ENCODE measurements around the gene PIM2. TPM values are rescaled to one million over a fixed set of nuclear protein-coding genes. Genes with fewer than 3 reads are reported as not detected.

Gene PIM2
- total and polyA plus RNA-seq, 8 donors = 1.3 to 8.6 (median 2.9) TPM

DNA sequence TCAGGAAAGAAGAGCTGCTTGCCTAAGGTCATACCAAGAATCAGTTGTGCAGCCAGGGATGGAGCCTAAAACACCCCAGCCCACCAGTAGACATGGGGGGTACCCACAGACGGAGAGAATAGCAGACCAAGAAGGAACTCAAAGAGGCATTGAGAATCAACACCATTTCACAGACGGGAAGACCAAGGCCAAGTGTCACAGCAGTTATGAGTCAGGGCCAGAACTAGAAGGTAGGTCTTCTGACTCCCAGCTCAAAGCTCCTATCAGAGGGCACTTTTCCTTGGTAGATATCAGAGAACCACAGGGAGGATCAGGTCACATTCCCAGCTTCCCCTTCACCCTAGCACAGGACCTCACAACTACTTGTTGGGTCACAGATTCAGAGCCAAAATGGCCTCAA lies 24.1 kb upstream of the PIM2 start:
- TF ChIP-seq, protein P1, sequence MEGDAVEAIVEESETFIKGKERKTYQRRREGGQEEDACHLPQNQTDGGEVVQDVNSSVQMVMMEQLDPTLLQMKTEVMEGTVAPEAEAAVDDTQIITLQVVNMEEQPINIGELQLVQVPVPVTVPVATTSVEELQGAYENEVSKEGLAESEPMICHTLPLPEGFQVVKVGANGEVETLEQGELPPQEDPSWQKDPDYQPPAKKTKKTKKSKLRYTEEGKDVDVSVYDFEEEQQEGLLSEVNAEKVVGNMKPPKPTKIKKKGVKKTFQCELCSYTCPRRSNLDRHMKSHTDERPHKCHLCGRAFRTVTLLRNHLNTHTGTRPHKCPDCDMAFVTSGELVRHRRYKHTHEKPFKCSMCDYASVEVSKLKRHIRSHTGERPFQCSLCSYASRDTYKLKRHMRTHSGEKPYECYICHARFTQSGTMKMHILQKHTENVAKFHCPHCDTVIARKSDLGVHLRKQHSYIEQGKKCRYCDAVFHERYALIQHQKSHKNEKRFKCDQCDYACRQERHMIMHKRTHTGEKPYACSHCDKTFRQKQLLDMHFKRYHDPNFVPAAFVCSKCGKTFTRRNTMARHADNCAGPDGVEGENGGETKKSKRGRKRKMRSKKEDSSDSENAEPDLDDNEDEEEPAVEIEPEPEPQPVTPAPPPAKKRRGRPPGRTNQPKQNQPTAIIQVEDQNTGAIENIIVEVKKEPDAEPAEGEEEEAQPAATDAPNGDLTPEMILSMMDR (IDR thresholded peaks at IDR 0.05) = no peak
- DNase-seq (no peak), ATAC-seq (no peak), FAIRE-seq (no peak)
- H3K36me3 ChIP-seq = no peaks in the 10 kb centered on the region
- intact Hi-C loops (cut with DNase I) = no loop called here
- WGBS, 2 donors = 63 to 80% methylated on average over 2 of the region's 2 CpGs
- no peak overlapping the region for H3K4me3 ChIP-seq
- no peaks in the 10 kb centered on the region for H3K27me3 ChIP-seq
- peaks cover 0 to 3% (median 0%) of the 10 kb centered on the region in 3 donors for H3K4me1 ChIP-seq
- no peaks in the 10 kb centered on the region for H3K9me3 ChIP-seq
- no peak overlapping the region for H3K27ac ChIP-seq

DNA sequence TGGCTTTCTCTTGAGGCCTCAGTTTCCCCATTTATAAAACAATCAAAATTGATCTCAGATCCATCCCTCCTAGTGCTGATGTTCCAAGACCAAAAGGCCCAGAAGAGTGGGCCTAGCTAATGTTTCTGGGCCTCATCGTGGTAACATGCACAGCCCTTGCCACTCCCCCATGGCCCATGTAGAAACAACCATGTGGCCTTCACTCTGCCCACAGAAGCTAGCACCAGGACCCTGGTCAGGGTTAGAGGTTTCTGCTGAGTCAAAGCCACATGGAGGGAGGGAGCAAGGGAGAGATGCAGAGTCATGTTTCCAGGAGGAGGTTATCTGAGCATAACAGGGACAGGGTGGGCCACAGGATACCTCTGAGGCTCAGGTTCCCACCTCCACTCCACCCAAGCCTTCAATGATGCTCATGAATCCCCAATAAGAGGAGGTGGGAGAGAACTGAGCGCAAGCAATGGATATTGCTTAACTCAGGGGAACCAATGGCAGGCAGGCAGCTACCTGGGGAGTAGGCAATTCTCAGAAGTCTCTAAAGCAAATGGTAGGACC lies 21.7 kb upstream of the PIM2 start:
- Histone ChIP-seq H3K9me3 (no peaks in the 10 kb centered on the region), H3K36me3 (no peaks in the 10 kb centered on the region), H3K27me3 (no peaks in the 10 kb centered on the region), H3K27ac (no peak overlapping the region), H3K4me3 (no peak overlapping the region), H3K4me1 (peaks cover 0 to 3% (median 0%) of the 10 kb centered on the region in 3 donors)
- intact Hi-C loops (cut with DNase I) = no loop called here
- DNase-seq (no peak), ATAC-seq (no peak), FAIRE-seq (no peak)
- TF ChIP-seq, protein P1 (IDR thresholded peaks at IDR 0.05) = no peak
- 76 to 86% methylated on average over 2 of the region's 2 CpGs for WGBS, 2 donors

DNA sequence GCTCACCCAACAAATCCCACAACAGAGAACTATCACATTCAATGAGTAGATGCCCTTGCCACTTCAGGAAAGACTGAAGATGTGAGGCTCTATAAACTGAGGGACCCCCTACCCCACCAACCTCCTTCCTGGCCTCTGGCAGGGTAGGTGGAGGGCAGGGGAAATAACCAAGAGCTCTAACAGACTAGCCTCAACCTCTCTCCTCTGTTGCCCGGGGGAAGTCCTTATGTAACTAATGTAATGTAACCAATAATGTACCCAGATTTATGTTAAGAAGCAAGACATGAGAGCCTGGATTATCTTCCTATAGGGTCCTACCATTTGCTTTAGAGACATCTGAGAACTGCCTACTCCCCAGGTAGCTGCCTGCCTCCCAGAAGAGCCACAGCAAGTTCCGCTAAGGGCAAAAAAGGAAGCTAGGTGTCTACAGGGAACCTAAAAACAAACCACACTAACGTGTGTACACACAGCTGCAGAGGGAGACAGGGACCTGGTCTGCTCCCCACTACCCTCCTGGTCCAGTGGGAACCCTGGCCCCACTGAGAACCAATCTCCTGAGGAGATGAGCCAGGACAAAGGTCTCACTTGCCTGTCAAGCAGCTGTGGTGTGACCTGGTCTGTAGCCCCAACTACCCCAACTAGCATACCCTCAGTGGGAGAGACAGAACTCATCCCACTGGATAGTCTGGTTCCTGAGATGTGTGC lies 20.9 kb upstream of the PIM2 start:
- peaks cover 0 to 3% (median 0%) of the 10 kb centered on the region in 3 donors for H3K4me1 ChIP-seq
- no peak overlapping the region for H3K27ac ChIP-seq

DNA sequence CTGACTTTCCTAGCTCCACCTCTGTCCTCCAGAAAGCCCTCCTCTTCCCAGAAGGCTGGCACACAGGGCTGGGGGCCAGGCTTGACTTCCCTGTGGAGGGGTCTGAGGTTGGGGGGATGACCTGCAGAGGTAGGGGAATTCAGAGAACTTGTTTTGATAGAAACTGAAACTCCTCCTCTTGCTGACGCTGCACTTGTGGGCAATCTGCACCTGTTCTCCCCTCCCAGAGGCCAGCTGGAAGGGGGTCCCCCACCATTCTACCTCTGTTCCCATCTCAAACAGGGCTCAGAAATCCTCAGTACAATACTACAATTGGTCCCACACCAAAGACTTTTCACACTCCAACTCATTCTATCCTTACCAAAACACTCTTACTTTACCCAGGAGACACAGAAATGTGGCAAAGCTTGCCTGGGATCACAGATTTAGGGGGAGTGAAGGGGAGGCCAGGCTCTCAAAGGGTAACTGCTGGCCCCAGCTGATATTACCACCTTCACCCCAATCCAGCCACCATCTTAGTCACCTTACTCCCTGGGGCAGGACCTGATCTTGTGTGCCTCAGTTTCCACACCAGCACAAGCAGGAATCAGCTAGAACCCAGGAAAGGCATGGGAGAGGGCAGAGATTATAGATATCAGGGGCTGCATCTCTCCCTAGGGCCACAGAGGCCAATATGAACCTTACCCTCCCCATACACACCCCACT lies 20.0 kb upstream of the PIM2 start:
- intact Hi-C loops (cut with DNase I) = no loop called here
- DNase-seq (no peak), ATAC-seq (no peak), FAIRE-seq (no peak)
- Histone ChIP-seq H3K4me1 (peaks cover 0 to 3% (median 0%) of the 10 kb centered on the region in 3 donors), H3K27ac (no peak overlapping the region), H3K9me3 (no peaks in the 10 kb centered on the region), H3K4me3 (no peak overlapping the region), H3K27me3 (no peaks in the 10 kb centered on the region), H3K36me3 (peaks cover 0 to 2% (median 0%) of the 10 kb centered on the region in 3 donors)
- TF ChIP-seq, protein P1 (IDR thresholded peaks at IDR 0.05) = no peak
- WGBS, 2 donors = 63 to 85% methylated on average over 1 of the region's 1 CpG

More for the DNA sequence above, 20.9 kb upstream of the PIM2 start:
- ATAC-seq (no peak), DNase-seq (no peak), FAIRE-seq (no peak)
- Histone ChIP-seq H3K4me3 (no peak overlapping the region), H3K9me3 (no peaks in the 10 kb centered on the region), H3K27me3 (no peaks in the 10 kb centered on the region), H3K36me3 (no peaks in the 10 kb centered on the region)
- TF ChIP-seq, protein P1 (IDR thresholded peaks at IDR 0.05) = no peak
- 78 to 84% methylated on average over 3 of the region's 3 CpGs for WGBS, 2 donors
- intact Hi-C loops (cut with DNase I) = no loop called here

Measured in pancreas (tissue), 10 donors.